Fibroblast of lung (primary cell): Measurements from ENCODE around the gene MYO18B.

Experiments used
- CTCF ChIP-seq, 2 donors: IDR thresholded peaks in 1 of 2; conservative IDR thresholded peaks in 1 of 2; 1 replicate in 1 of 2; 2 replicates in 1 of 2; pipeline ENCODE4 v1.5.1; 2011 to 2012; ENCODE audit warnings: low read length in 2 of 2, control low read depth in 1 of 2, inconsistent platforms in 1 of 2, low read depth in 1 of 2, mild to moderate bottlenecking in 1 of 2
- EZH2 ChIP-seq: IDR thresholded peaks from 2 replicates; pipeline ENCODE4 v1.5.1; 2012; ENCODE audit warnings: low read length, control low read depth, mild to moderate bottlenecking; ENCODE audit errors: missing control alignments

GRCh38 chr22:25828422-25828821 is 86.4 kb downstream of the MYO18B start:
- no peak for TF ChIP-seq CTCF (conservative IDR thresholded peaks at IDR 0.05 in 1 of 2, IDR thresholded peaks at IDR 0.05 in 1 of 2; ENCODE audit: low read depth in 1 of 2, low read length in 2 of 2)
- TF ChIP-seq EZH2: no peak
